ENCODE measurements around the gene BEND3. TPM values are rescaled to one million over a fixed set of nuclear protein-coding genes. Genes with fewer than 3 reads are reported as not detected.

Gene BEND3
- total and polyA plus RNA-seq, 10 of the 15 experiments (the other 5 are each of a cell fraction or from before 2014, with no cell fraction given): 1.1 to 9.0 (median 3.6) TPM

GRCh38 chr6:107144666-107145065 is 29.4 kb upstream of the BEND3 start:
- no peaks in the 10 kb centered on the region for H3K79me2 ChIP-seq (ENCODE audit: control insufficient read depth, insufficient read depth, low read length)
- no peaks in the 10 kb centered on the region for H3K9me3 ChIP-seq (replicated peaks; ENCODE audit: control insufficient read depth, insufficient read depth, low read length)
- 93% methylated on average over 2 of the region's 4 CpGs for WGBS (ENCODE audit: insufficient coverage, insufficient replicate concordance, low lambda C conversion rate, missing lambda C conversion rate)
- CTCF ChIA-PET: no interaction called here
- TF ChIP-seq ZBTB11 (CRISPR knock-in tag; IDR thresholded peaks at IDR 0.05) (no peak), MXI1 (IDR thresholded peaks at IDR 0.05; ENCODE audit: low read depth, low read length) (no peak)
- POLR2A ChIA-PET: interaction anchor here (0.6 kb wide), 1 partner anchor 438 kb away, joined by 3 read pairs; no protein-coding TSS in a partner anchor
- no peak overlapping the region for H3K4me2 ChIP-seq (ENCODE audit: control insufficient read depth, insufficient read depth)
- ATAC-seq (no peak), DNase-seq (ENCODE audit: low read depth, low spot score) (no peak), FAIRE-seq (no peak)
- no peaks in the 10 kb centered on the region; the same call in 1 of the 2 replicates for H3K4me1 ChIP-seq (ENCODE audit: control insufficient read depth, insufficient read depth, low read length)
- RAD21 ChIA-PET (ENCODE audit: unreplicated experiment): no interaction called here
- no peak overlapping the region for H2AFZ ChIP-seq (ENCODE audit: control insufficient read depth, low read depth, low read length)
- H3K4me3 ChIP-seq: no peak overlapping the region
- no TSS peak for BruUV-seq (replicated peaks)
- no peaks in the 10 kb centered on the region for H4K20me1 ChIP-seq (ENCODE audit: control insufficient read depth, insufficient read depth)
- no peak overlapping the region for H3K9ac ChIP-seq (ENCODE audit: control insufficient read depth, insufficient read depth, low read length)
- SMC1A ChIA-PET (ENCODE audit: uncharacterized antibody, unreplicated experiment): no interaction called here
- no peak overlapping the region for H3K27ac ChIP-seq (ENCODE audit: control insufficient read depth, insufficient read depth)
- in situ Hi-C loops (cut with MboI): no loop called here
- no peaks in the 10 kb centered on the region for H3K36me3 ChIP-seq (ENCODE audit: control insufficient read depth in 2 of 2, insufficient read depth in 2 of 2, low read length in 1 of 2)
- H3K27me3 ChIP-seq (replicated peaks in 1 of 2; ENCODE audit: control insufficient read depth in 2 of 2, insufficient read depth in 2 of 2, low read length in 1 of 2): no peaks in the 10 kb centered on the region
- intact Hi-C loops (cut with micrococcal nuclease; ENCODE audit: unreplicated experiment): no loop called here

GRCh38 chr6:107144014-107144413 is 28.7 kb upstream of the BEND3 start:
- H3K27me3 ChIP-seq (replicated peaks in 1 of 2; ENCODE audit: control insufficient read depth in 2 of 2, insufficient read depth in 2 of 2, low read length in 1 of 2): no peaks in the 10 kb centered on the region
- no TSS peak for BruUV-seq (replicated peaks)
- TF ChIP-seq ZBED1 (IDR thresholded peaks at IDR 0.05; ENCODE audit: borderline replicate concordance): no peak
- no peak for TF ChIP-seq HDGF (IDR thresholded peaks at IDR 0.05)
- no peak for TF ChIP-seq ZNF592 (IDR thresholded peaks at IDR 0.05)
- TF ChIP-seq POU2F2 (IDR thresholded peaks at IDR 0.05; ENCODE audit: borderline replicate concordance, low read depth, low read length): no peak
- TF ChIP-seq GABPA (IDR thresholded peaks at IDR 0.05; ENCODE audit: low read depth): no peak
- no peak for TF ChIP-seq EZH2 (IDR thresholded peaks at IDR 0.05; ENCODE audit: borderline replicate concordance, control insufficient read depth, low read depth, low read length)
- intact Hi-C loops (cut with micrococcal nuclease; ENCODE audit: unreplicated experiment): no loop called here
- ChIA-PET SMC1A (ENCODE audit: uncharacterized antibody, unreplicated experiment) (no interaction called here), RAD21 (ENCODE audit: unreplicated experiment) (interaction anchor here (0.7 kb wide), 1 partner anchor 372 kb away, joined by 5 read pairs; no protein-coding TSS in a partner anchor), CTCF (no interaction called here), POLR2A (no interaction called here)
- no peaks in the 10 kb centered on the region for H4K20me1 ChIP-seq (ENCODE audit: control insufficient read depth, insufficient read depth)
- H3K4me1 ChIP-seq (ENCODE audit: control insufficient read depth, insufficient read depth, low read length): no peaks in the 10 kb centered on the region; the same call in 1 of the 2 replicates
- no peaks in the 10 kb centered on the region for H3K79me2 ChIP-seq (ENCODE audit: control insufficient read depth, insufficient read depth, low read length)
- H3K9me3 ChIP-seq (replicated peaks; ENCODE audit: control insufficient read depth, insufficient read depth, low read length): no peaks in the 10 kb centered on the region
- no peak overlapping the region for H3K4me3 ChIP-seq
- DNase-seq (ENCODE audit: low read depth, low spot score): no peak
- ATAC-seq: no peak; the same call in 1 of the 3 replicates
- in situ Hi-C loops (cut with MboI): no loop called here
- FAIRE-seq: no peak
- H3K36me3 ChIP-seq (ENCODE audit: control insufficient read depth in 2 of 2, insufficient read depth in 2 of 2, low read length in 1 of 2): no peaks in the 10 kb centered on the region
- no peak overlapping the region for H2AFZ ChIP-seq (ENCODE audit: control insufficient read depth, low read depth, low read length)
- H3K27ac ChIP-seq (ENCODE audit: control insufficient read depth, insufficient read depth): no peak overlapping the region
- no peak overlapping the region for H3K9ac ChIP-seq (ENCODE audit: control insufficient read depth, insufficient read depth, low read length)
- peak overlapping the region; percentile 22; the same call in 1 of the 2 replicates for H3K4me2 ChIP-seq (ENCODE audit: control insufficient read depth, insufficient read depth)

Data from GM12878 (cell line).